ENCODE results near the gene NAXD.

DNA sequence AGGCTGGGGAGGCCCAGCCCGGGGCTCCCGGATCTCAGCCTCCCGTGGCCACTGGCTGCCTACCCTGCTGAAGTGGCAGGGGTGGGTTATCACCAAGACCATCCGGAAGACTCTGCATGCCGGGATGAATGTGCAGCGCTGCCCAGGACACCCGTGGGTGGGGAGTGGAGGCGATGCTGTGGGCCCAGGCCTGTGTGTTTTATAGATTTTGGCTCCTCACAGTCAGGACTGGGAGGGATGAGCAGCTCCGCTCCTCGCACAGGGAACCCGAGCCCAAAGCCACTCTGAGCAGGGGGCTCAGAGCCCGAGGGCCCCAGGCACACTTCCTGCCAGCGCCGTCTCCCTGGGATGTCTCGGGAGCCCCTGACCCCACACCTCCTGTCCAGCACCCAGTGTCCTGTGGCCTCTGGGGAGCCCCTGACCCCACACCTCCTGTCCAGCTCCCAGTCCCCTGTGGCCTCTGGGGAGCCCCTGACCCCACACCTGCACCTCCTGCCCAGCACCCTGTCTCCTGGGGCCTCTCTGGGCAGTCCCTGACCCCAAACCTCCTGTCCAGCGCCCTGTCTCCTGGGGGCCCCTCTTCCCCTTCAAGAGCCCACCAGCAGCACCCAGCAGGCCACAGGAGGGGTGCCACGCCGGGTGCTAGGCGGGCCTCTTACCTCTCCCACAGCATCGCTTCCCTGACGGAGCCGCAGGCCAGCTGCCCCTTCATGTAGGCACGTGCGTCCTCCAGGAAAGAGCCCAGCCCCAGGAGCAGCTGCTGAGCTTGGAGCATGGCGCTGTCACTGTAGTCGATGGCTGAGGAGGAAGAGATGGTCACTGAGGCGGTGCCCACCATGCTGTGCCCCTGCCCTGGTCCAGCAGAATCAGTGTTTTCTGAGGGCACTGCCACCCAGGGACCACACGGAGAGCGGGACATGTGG lies 31.4 kb downstream of the NAXD start:
- TF ChIP-seq CTCF (IDR thresholded peaks at IDR 0.05 in 2 of 3, conservative IDR thresholded peaks at IDR 0.05 in 1 of 3; ENCODE audit: borderline replicate concordance in 1 of 3, insufficient read depth in 1 of 3, low read depth in 2 of 3, low read length in 2 of 3) (no peak), ZNF274 (IDR thresholded peaks at IDR 0.05; ENCODE audit: low read depth, low read length) (no peak), CEBPB (IDR thresholded peaks at IDR 0.05; ENCODE audit: low read depth) (no peak), SP1 (IDR thresholded peaks at IDR 0.05; ENCODE audit: low read depth) (no peak), POLR2AphosphoS5 (IDR thresholded peaks at IDR 0.05; ENCODE audit: low read depth, low read length) (no peak), POLR2A (IDR thresholded peaks at IDR 0.05; ENCODE audit: borderline replicate concordance, extremely low read depth, insufficient read depth, insufficient read length) (no peak), EZH2 (IDR thresholded peaks at IDR 0.05) (no peak), ZFX (IDR thresholded peaks at IDR 0.05) (no peak), EGR1 (IDR thresholded peaks at IDR 0.05; ENCODE audit: low read depth) (no peak)
- TF ChIP-seq, protein P1, sequence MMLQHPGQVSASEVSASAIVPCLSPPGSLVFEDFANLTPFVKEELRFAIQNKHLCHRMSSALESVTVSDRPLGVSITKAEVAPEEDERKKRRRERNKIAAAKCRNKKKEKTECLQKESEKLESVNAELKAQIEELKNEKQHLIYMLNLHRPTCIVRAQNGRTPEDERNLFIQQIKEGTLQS (IDR thresholded peaks at IDR 0.05): no peak

Measured in HCT116 (cell line).